ENCODE data around the gene MKNK2. TPM values are rescaled to one million over a fixed set of nuclear protein-coding genes. Genes with fewer than 3 reads are reported as not detected.

Gene MKNK2
- total and polyA plus RNA-seq, 2 of the 13 experiments (the other 11 are each of a cell fraction or from before 2014, with no cell fraction given): 44.9 to 112 TPM

DNA sequence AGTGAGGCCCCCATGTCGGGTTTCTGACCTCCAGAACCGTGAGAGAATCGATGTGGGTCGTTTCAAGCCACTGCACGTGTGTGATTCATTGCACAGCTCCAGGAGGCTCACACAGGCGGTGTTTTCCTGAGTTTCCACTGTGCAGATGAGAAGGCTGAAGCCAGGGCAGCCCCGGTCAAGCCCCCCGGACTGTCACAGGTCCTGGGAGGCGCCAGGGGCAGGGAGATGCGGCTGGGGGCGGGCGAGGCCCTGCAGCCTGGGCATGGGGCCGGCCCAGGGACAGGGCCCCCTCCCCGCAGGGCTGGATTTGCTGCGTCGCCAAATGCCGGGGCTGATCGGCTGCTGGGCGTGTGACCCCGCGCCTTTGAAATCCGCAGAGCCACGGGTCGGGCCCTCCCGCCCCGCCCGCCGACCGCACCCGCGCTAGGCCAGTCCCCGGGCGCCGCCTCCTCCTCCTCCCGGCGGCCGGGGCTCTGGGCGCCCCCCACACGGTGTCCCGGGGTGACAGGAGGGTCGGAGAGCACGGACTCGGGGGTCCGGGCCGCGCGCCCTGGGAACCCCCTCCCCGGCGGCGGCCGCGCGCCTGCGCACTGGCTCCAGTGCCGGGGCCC lies 9.9 kb upstream of the MKNK2 start:
- peak overlapping the region; percentile 100 for H3K27ac ChIP-seq (ENCODE audit: extremely low read length, insufficient read depth, low read length)
- no peaks in the 10 kb centered on the region for H4K20me1 ChIP-seq (ENCODE audit: insufficient read depth, low read length)
- ChIA-PET CTCF (ENCODE audit: low intra/inter-chr PET ratio, low total read pairs) (no interaction called here), POLR2A (interaction anchor here (0.8 to 3.8 kb wide), 17 partner anchors 9 to 367 kb away, joined by 3 to 40 read pairs (median 4); partner anchors contain the start of genes BTBD2, MKNK2 and PLEKHJ1)
- peak overlapping the region; percentile 97 for H3K4me2 ChIP-seq (ENCODE audit: low read depth, low read length)
- peak overlapping the region; percentile 95 for H3K9ac ChIP-seq (ENCODE audit: insufficient read depth, low read depth, low read length)
- H3K79me2 ChIP-seq (ENCODE audit: insufficient read depth, low read length): no peaks in the 10 kb centered on the region
- H3K4me1 ChIP-seq (ENCODE audit: insufficient read depth, low read length): peaks cover 81% of the 10 kb centered on the region
- FAIRE-seq (no peak), DNase-seq (ENCODE audit: low spot score) (peak; percentile 68), ATAC-seq (peak; percentile 41)
- no peaks in the 10 kb centered on the region for H3K36me3 ChIP-seq (replicated peaks in 1 of 2; ENCODE audit: control insufficient read depth in 1 of 2, insufficient read depth in 2 of 2, low read length in 2 of 2)
- H2AFZ ChIP-seq (ENCODE audit: low read length): no peak overlapping the region
- TSS peak; percentile 63 for BruUV-seq (replicated peaks)
- intact Hi-C loops (cut with micrococcal nuclease; ENCODE audit: unreplicated experiment): no loop called here
- in situ Hi-C loops (cut with HindIII; ENCODE audit: extremely low pct_ligation_motif_present, low pct_unique_long_range_greater_than_20kb): loop anchor here (5.0 to 10.0 kb wide), 2 partner anchors 39 to 126 kb away; no protein-coding TSS in a partner anchor
- H3K9me3 ChIP-seq (ENCODE audit: low read length): no peaks in the 10 kb centered on the region
- H3K4me3 ChIP-seq (replicated peaks in 1 of 3; ENCODE audit: insufficient read depth in 1 of 3, low read depth in 2 of 3, low read length in 3 of 3): peak overlapping the region; percentile 61 to 86 (median 76)
- no peaks in the 10 kb centered on the region; a peak in 1 of 5 replicates for H3K27me3 ChIP-seq (ENCODE audit: control insufficient read depth in 1 of 2, insufficient read depth in 2 of 2, low read length in 2 of 2)
- WGBS (ENCODE audit: low lambda C conversion rate): 0% methylated on average over 1 of the region's 55 CpGs
- TF ChIP-seq PHB2 (IDR thresholded peaks at IDR 0.05; ENCODE audit: partially characterized antibody): no peak
- TF ChIP-seq RBM39 (IDR thresholded peaks at IDR 0.05; ENCODE audit: low read depth, low read length, poor library complexity, severe bottlenecking): peak; percentile 63
- TF ChIP-seq JUND (CRISPR knock-in tag; IDR thresholded peaks at IDR 0.05): 0 out of 2 replicates have a peak, but pooled peaks have one; percentile 6
- peak; percentile 31; the same call in 1 of the 2 replicates for TF ChIP-seq KMT2A (CRISPR knock-in tag; IDR thresholded peaks at IDR 0.05)
- TF ChIP-seq, protein P1, sequence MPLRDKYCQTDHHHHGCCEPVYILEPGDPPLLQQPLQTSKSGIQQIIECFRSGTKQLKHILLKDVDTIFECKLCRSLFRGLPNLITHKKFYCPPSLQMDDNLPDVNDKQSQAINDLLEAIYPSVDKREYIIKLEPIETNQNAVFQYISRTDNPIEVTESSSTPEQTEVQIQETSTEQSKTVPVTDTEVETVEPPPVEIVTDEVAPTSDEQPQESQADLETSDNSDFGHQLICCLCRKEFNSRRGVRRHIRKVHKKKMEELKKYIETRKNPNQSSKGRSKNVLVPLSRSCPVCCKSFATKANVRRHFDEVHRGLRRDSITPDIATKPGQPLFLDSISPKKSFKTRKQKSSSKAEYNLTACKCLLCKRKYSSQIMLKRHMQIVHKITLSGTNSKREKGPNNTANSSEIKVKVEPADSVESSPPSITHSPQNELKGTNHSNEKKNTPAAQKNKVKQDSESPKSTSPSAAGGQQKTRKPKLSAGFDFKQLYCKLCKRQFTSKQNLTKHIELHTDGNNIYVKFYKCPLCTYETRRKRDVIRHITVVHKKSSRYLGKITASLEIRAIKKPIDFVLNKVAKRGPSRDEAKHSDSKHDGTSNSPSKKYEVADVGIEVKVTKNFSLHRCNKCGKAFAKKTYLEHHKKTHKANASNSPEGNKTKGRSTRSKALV (CRISPR knock-in tag; IDR thresholded peaks at IDR 0.05): no peak
- TF ChIP-seq FLYWCH1 (CRISPR knock-in tag; IDR thresholded peaks at IDR 0.05): 0 out of 2 replicates have a peak, but pooled peaks have one; percentile 64
- peak; percentile 88; the same call in 1 of the 2 replicates for TF ChIP-seq ZC3H13 (CRISPR knock-in tag; IDR thresholded peaks at IDR 0.05)
- peak; percentile 47; the same call in 1 of the 2 replicates for TF ChIP-seq PHF20 (CRISPR knock-in tag; IDR thresholded peaks at IDR 0.05)
- no peak for TF ChIP-seq NFYC (CRISPR knock-in tag; IDR thresholded peaks at IDR 0.05)
- TF ChIP-seq, protein P2, sequence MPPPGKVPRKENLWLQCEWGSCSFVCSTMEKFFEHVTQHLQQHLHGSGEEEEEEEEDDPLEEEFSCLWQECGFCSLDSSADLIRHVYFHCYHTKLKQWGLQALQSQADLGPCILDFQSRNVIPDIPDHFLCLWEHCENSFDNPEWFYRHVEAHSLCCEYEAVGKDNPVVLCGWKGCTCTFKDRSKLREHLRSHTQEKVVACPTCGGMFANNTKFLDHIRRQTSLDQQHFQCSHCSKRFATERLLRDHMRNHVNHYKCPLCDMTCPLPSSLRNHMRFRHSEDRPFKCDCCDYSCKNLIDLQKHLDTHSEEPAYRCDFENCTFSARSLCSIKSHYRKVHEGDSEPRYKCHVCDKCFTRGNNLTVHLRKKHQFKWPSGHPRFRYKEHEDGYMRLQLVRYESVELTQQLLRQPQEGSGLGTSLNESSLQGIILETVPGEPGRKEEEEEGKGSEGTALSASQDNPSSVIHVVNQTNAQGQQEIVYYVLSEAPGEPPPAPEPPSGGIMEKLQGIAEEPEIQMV (CRISPR knock-in tag; IDR thresholded peaks at IDR 0.05; ENCODE audit: low read depth): peak; percentile 24; the same call in 1 of the 2 replicates
- TF ChIP-seq, protein P3, sequence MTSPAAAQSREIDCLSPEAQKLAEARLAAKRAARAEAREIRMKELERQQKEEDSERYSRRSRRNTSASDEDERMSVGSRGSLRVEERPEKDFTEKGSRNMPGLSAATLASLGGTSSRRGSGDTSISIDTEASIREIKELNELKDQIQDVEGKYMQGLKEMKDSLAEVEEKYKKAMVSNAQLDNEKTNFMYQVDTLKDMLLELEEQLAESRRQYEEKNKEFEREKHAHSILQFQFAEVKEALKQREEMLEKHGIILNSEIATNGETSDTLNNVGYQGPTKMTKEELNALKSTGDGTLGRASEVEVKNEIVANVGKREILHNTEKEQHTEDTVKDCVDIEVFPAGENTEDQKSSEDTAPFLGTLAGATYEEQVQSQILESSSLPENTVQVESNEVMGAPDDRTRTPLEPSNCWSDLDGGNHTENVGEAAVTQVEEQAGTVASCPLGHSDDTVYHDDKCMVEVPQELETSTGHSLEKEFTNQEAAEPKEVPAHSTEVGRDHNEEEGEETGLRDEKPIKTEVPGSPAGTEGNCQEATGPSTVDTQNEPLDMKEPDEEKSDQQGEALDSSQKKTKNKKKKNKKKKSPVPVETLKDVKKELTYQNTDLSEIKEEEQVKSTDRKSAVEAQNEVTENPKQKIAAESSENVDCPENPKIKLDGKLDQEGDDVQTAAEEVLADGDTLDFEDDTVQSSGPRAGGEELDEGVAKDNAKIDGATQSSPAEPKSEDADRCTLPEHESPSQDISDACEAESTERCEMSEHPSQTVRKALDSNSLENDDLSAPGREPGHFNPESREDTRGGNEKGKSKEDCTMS (CRISPR knock-in tag; conservative IDR thresholded peaks at IDR 0.05): no peak
- TF ChIP-seq, protein P4, sequence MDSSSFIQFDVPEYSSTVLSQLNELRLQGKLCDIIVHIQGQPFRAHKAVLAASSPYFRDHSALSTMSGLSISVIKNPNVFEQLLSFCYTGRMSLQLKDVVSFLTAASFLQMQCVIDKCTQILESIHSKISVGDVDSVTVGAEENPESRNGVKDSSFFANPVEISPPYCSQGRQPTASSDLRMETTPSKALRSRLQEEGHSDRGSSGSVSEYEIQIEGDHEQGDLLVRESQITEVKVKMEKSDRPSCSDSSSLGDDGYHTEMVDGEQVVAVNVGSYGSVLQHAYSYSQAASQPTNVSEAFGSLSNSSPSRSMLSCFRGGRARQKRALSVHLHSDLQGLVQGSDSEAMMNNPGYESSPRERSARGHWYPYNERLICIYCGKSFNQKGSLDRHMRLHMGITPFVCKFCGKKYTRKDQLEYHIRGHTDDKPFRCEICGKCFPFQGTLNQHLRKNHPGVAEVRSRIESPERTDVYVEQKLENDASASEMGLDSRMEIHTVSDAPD (CRISPR knock-in tag; IDR thresholded peaks at IDR 0.05): no peak
- TF ChIP-seq CENPT (CRISPR knock-in tag; IDR thresholded peaks at IDR 0.05; ENCODE audit: low read depth): peak; percentile 17; the same call in 1 of the 2 replicates
- TF ChIP-seq SYNCRIP (IDR thresholded peaks at IDR 0.05; ENCODE audit: insufficient read depth, low read depth, low read length): no peak
- TF ChIP-seq, protein P5, sequence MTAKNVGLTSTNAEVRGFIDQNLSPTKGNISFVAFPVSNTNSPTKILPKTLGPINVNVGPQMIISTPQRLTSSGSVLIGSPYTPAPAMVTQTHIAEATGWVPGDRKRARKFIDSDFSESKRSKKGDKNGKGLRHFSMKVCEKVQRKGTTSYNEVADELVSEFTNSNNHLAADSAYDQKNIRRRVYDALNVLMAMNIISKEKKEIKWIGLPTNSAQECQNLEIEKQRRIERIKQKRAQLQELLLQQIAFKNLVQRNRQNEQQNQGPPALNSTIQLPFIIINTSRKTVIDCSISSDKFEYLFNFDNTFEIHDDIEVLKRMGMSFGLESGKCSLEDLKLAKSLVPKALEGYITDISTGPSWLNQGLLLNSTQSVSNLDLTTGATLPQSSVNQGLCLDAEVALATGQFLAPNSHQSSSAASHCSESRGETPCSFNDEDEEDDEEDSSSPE (CRISPR knock-in tag; IDR thresholded peaks at IDR 0.05): peak; percentile 63

Measured in HepG2 (cell line).